RPMI8226 (cell line): ENCODE measurements around the gene VWC2.

Experiments
- DNase-seq: peaks from one replicate; pipeline ENCODE4 v3.0.0-alpha.2; 2015

VWC2 gene

DNA sequence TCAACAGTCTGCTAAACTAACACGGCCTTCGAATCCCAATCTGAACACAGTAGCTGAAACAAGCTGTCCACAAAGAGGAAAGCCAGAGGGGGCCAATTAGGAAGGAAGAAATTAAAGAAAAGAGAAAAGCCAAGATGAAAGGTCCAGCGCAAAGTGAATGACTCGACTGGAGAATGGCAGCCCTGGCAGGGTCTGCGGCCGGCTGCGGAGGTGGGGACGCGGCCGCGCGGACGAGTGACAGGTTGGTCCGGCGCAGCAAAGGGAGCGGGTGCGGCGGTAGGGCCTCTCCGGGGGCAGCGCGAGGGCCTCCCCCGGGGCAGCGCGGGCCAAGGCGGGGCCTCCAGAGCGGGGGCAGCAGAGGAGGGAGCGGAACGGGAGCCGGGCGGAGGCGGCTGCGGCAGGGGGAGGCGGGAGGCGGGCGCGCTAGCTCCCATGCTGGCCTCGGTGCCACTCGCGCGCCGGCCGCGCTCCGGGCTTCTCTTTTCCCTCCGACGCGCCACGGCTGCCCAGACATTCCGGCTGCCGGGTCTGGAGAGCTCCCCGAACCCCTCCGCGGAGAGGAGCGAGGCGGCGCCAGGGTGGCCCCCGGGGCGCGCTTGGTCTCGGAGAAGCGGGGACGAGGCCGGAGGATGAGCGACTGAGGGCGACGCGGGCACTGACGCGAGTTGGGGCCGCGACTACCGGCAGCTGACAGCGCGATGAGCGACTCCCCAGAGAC lies at the start of gene VWC2:
Gene VWC2 (plus strand): TSS at position 421 of the 718 bp plus-strand sequence. CDS start 1,798 bp downstream, outside the sequence.
- no peak for DNase-seq

DNA sequence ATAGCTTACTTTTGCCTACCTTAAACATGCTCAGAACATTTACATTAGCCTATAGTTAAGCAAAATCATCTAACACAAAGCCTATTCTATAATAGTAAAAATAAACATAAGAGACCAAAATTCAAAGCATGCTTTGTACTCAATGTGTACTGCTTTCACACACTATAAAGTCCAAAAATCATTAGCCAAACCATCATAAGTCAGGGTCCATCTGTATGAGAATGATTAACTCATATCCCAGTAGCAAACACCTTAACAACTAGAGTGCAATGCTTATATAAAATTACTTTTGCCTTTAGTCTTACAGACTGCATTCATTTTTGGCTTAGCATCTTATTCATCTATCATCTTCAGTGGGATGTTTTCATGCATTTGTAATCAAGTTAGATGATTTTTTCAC lies 49.4 kb upstream of the VWC2 start:
- DNase-seq = no peak

DNA sequence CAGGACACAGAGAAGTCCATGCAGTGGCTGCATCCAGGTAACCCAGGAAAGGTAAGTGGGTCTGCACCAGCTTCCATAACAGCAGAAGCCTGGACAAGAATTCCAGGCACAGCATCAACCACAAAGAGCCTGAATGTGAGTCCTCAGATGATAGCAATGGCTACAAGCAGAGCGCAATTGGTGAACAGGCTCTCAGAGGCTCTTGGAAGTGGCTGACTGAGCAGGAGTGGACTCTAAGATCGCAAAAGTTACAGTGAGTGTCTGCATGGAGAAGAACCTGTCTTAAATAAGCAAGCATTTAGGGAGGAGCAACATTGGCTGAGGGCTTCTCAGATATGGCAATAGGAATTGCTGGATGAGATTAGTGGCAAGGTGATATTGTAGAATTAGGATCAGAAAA lies 41.6 kb upstream of the VWC2 start:
- no peak for DNase-seq

DNA sequence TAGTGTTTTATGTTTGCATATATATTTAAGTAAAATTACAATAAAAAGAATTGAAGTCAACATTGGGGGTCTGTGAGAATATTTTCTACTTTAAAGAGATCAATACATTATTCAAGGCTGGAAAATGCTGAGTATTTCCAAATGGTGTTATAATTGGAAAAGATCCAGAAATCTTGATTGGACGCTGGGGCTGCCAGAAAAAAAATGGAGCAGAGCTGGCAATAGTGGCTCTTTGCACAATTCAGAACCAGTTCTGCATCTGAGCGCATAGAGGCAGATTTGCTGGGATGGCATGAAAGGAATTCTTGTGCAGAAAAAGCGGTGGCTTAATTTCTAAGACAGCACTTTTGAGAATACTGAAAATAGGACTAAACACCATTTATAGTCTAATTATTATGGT lies 10.8 kb upstream of the VWC2 start:
- no peak for DNase-seq

DNA sequence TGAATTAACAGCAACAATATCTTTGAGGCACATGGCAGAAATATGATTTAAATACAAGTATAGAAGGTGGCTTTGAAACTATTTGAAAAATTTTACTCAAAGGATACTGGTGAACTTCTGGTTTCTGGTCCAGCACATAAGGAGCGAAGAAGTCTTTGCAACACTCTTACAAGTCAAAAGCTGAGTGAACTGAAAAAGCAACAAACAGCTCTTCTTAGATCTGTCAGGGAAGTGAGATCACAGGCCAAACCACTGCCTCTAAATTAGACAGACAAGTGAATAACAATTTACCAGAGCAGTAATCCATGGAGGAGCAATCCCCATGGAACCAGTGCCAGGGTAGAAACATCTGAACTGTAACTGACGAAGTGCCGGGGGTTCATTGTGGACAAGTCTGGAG lies 9.6 kb upstream of the VWC2 start:
- DNase-seq = no peak

DNA sequence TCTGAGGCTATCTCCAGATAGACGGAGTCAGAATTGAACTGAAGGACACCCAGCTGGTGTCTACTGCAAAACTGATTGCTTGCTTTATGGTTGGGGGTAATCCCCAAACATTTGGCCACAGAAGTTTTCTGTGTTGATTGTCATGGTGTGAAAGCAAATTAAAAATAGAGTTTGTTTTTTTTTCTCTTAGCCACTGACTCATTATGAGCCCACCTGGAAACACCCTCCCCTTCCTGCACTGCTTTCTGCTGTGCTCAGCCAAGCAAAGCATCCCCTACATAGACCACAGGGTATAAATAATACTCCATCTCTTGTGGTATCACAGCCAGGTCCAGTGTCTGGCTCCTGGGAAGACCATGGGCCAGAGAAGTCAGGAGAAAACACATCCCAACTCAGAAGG lies 6.5 kb upstream of the VWC2 start:
- no peak for DNase-seq

DNA sequence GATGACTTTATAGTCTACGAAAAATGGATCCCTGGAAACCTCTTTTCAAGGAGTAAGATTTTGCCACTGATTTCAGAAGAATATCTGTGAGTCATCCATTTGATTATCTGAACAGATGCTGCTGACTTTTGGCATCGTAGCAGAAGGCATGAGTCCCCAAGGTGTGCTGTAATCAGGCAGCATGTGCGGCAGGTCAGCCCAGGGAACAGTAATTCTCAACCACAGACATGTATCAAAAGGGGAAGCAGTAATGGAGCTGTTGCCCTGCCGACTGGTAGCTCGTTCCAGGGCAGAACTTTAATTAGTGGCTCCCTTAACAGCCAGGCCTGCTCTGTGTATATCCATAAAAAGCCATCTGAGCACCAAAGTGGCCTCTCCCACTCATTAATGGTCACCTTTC lies 5.7 kb upstream of the VWC2 start:
- no peak for DNase-seq

DNA sequence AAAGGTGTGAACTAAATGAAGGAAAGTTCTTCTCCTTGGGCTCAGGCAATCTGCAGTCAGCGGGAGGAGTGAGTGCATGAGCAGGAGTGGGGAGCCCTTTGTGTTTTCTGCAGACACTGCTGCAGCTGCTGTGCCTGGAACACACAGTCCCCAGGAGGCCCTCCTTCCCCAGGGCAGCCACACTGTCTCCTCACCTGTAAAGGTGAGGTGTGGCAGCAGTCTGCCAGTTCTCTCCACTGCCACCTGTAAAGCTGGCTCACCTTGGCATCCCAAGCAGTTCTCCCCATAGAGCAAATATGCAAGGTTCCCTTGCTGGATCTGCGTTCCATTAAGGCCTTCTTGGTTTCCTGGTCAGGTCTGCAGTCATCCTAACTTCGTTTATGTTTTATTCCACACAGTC lies 5.2 kb upstream of the VWC2 start:
- DNase-seq = no peak

DNA sequence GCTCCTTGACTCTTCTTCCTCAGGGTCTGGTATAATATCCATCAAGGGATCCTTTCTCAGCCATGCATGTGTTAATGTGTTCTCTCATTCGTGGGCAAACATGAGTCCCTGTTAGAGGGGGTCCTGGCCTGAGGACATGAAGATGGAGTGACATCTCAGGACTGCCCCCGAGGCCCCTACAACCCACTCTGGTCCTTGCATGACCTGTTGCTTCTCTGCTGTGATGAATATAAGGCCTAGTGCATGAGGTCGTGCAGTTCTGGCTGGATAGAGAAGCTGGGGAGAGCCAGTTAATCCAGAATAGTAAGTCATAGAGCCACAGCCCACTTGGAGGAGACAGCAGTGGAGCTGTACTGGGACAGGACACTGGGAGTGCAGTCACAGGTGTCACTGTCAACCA lies 4.6 kb upstream of the VWC2 start:
- no peak for DNase-seq

DNA sequence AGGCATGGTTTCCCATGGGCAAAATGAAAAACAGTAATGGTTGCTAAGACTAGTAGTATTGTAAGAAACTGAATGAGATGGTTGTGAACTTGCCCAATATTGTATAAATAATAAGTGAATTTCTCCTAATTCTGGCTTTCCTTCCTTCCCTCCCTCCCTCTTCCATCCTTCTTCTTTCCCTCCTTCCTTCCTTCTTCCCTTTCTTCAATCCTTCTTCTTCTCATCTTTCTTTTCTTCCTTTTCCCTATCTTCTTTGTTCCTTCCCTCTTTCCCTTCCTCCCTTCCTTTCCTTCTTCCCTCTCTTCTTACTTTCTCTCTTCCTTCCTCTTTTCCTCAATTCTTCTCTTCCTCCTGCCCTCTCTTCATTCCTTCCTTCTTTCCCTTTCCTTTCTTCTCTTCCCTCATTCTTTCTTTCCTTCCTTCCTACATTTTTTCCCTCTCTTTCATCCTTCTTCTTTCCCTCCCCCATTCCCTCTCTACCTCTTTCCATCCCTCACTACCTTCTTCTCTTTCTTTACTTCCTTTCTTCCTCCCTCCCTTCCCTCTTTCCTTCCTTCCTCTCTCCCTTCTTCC lies 4.1 kb upstream of the VWC2 start:
- no peak for DNase-seq

DNA sequence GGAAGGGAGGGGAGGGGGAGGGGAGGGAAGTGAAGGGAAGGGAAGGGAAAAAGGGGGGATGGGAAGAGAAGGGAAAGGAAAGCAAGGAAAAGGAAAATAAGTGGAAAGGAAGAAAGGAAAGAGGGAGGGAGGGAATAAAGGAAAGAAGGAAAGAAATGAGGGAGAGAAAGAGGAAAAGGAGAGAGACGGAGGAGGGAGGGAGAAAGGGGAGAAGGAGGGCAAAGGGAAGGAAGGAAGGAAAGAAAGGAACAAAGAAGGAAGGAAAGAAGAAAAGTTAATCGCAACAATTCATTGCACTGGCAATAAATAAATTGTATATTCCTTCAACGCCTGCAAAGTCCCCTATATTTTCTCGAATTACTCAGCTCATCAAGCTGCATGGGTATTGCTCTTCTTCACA lies 2.6 kb upstream of the VWC2 start:
- DNase-seq = no peak

DNA sequence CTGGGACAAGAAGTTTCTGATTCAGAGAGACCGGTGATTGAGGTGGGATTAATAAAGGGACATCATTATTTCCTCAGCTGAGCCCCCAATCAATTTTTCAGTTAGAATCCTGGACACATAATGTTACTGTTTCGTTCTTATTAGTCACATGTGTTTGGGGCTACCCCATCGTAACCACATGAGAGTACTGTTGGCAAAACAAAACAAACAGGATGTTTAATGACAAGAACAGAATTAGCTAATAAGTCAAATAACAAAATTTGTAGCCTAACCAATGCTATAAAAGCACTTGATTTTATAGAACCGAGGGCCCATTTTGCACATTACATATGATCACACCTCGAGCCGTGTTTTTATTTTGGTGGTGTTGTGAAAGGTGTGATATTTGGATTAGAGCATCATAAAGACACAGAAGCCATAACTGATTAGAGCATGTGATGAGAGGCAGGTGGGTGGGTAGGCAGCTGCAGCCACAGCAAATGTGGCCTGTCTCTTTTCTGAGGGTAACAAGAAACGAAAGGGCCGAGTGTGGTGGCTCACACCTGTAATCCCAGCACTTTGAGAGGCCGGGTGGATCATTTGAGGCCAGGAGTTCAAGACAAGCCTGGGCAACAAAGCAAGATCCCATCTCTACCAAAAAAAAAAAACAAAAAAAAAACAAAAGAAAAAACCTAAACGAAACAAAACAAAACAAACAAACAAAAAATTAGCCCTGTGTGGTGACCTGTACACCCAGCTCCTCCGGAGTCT lies 1.8 kb upstream of the VWC2 start:
- DNase-seq = no peak

DNA sequence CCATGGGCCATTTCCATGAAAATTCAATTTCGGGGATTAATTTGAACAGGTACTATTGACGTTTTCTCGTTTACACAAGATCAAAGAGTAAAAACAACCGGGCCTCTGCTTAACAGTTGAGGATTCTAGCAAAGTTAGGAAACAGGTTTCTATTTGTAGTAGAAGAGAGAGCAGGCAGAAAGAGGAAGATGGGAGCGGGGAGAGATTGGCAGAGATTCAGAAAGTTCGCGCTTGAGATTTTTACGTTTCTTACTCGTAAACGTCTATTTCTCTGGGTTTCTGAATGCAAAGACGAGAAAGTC lies 571 bp upstream of the VWC2 start:
- DNase-seq = peak; percentile 12

DNA sequence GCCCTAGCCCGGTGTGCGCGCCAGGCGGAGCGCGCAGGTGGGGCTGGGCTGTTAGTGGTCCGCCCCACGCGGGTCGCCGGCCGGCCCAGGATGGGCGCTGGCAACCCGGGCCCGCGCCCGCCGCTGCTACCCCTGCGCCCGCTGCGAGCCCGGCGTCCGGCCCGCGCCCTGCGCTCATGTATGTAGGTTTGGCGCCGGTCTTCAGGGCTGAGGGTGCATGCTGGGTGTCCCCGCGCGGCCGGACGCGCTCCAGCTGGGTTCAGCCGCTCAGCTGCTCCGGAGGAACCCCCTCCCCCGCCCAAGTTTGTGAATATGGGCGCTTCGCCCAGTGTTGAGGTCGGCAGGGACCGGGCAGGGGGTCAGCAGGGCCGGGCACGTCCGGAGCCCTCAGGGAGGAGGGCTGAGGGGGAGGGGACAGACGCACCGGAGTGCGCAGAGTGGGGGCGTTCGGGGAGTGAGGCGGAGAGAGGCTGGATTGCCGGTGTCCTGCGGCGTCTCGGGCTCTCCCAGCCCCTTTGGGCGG lies 559 bp downstream of the VWC2 start:
- DNase-seq = no peak

DNA sequence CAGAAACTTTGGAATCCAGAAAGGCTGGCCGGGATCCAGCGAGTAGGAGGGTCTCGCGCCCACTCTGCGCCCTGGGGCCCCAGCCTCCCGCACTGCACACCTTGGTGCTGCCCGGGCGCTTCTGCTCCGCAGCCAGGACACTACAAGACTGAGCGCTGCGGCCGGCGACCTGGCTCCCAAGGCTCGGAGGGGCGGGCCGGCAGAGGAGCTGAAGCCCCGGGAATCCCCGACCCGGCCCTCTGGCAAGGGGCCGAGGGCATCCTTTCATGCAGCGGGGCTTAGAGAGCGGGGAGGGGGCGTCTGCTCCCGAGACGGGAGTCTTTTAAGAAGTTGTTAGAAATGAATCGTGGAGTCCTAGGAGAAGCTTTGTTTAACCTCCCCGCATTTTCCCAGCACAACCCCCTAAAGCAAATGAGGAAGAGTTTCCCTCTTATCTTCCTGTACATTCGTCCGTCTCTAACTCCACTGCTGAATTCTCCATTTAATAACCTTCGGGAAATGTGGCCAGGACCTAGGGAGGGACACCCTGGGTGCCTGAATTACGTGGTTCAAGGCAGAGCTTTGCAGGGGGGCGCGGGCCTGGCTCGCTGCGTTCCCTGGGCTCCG lies 1.1 kb downstream of the VWC2 start:
- no peak for DNase-seq

DNA sequence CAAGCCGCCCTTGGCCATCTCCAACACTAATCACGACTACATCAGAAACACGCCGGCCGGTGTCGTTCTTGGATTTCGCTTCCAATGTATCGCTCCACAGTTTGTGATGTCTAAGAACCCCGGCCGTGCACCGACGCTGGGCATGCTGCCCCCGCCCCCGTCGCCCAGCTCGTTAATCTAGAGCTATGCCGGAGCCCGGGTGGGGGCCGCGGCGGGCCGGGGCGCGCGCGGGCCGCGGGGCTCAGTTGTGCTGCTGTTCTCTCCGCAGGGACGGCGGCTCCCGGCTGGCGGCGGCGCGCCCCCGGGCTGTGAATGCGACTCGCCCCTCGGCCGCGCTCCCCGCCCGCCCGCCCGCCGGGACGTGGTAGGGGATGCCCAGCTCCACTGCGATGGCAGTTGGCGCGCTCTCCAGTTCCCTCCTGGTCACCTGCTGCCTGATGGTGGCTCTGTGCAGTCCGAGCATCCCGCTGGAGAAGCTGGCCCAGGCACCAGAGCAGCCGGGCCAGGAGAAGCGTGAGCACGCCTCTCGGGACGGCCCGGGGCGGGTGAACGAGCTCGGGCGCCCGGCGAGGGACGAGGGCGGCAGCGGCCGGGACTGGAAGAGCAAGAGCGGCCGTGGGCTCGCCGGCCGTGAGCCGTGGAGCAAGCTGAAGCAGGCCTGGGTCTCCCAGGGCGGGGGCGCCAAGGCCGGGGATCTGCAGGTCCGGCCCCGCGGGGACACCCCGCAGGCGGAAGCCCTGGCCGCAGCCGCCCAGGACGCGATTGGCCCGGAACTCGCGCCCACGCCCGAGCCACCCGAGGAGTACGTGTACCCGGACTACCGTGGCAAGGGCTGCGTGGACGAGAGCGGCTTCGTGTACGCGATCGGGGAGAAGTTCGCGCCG lies 1.9 kb downstream of the VWC2 start:
- no peak for DNase-seq

DNA sequence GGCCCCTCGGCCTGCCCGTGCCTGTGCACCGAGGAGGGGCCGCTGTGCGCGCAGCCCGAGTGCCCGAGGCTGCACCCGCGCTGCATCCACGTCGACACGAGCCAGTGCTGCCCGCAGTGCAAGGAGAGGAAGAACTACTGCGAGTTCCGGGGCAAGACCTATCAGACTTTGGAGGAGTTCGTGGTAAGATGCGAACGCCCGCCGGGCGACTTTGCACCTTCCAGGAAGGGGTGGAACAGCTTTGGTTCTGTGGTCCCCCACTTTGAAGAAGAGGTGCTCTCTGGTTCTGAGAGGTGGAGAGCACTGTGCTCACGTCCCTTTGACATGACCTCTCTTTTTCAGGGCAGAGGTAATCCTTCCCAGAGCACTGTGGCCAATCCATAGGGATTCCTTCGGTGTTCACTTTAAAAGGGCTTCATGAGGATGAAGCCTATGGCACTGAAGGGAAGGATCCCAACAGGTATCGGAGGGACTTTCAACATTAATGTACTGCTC lies 2.6 kb downstream of the VWC2 start:
- no peak for DNase-seq

DNA sequence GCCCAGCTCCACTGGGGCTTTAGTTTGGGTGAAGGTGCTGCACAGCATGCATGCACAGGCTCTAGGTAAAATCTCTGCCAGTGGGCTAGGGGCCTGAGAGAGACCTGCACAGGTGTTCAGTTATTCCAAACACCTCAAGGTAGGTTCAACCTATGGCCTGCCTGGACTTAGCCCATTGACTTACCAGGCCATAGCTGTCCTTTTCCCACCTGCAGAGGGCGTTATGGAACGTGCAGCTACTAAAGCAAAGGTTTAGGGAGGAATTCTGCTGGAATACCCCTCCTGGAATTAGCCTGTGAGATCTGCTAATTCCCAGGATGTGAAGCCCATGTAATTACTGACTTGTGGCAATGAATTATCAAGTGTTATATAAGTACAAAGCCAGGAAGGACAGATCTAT lies 3.6 kb downstream of the VWC2 start:
- no peak for DNase-seq

DNA sequence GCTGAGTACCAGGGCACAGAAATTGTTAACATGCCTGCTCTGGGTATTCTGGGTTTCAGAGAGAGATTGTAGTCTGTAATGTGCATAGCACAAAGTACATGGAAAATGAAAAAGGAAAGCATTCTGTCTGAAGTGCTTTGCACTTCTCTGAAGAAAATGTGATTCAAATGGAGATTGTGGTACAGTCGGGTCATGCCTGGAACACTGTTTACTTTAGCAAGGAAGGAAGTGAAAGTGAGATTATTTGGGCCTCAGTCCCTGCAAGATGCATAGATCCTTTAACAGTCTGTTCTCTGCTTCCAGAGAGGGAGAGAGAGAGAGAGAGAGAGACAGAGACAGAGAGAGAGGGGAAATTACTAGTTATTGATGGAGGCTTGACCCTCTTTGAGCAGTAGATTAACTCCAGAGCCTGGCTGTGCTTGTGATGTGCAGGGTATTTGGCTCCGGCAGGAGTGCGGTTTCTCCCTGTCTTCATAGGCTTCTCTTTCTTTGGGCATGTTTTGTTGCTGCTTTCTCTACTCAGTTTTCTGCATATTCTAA lies 5.4 kb downstream of the VWC2 start:
- no peak for DNase-seq

DNA sequence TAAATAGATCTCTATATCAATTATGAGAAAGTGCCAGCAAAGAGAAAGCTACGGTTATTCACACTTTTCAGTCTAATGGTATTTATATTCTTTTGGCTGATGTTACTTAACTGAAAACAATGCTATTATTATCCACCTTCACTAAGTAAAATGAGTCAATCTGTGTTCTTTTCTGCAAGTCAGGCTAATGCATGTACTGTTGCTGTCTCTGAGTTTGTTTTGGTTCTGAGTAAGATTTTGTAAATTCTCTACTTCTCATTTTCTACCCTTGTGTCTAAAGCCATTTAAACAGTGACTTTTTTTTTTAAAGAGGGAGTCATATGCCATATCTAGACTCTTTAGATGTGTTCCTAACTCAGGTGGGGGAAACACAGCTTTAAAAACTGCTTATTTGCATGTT lies 7.5 kb downstream of the VWC2 start:
- no peak for DNase-seq

DNA sequence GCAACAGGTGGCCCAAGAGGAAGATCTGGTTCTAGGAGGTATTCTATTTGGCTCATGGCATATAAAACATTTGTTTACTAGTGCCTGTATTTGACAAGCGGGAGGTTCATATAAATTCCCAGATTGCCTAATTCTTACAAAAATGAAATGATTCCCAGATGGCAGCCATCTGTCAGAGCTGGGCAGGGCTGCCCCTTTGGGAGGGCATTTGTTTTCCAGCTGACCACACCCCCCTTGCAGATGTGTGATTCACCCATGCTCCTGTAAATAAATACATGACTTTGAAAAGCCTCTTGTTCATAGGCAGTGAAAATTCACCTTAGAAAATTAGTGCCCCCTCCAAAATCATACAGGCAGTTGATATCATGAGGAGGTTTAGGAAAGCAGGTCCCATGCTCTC lies 8.6 kb downstream of the VWC2 start:
- DNase-seq = no peak

DNA sequence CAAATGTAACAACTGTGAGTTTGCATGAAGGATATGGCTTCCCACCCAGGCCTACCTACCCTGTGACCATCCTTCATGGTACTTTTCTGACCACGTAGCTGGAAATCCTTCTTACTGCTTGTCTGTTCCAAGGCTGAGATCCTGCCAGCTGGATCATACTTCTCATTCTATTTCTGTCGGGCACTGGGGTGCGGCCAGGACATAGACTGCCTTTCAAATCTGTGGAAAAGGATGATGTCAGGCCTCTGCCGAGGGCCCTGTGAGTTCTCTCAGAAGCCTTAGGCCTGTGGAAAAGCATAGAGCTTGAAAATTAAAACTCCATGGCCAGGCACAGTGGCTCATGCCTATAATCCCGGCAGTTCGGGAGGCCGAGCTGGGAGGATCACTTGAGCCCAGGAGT lies 10.0 kb downstream of the VWC2 start:
- no peak for DNase-seq
